SK-N-SH treated with all-trans-retinoic acid at 6 μM for 48 hours (cell line): ENCODE results near the gene BFSP2.

ENCODE experiments used
- ARNTL ChIP-seq: fragments of 450-650 bp; formaldehyde crosslinking; IDR thresholded peaks from 2 replicates; pipeline ENCODE4 v1.5.0; 2020; ENCODE audit warnings: low read depth, mild to moderate bottlenecking, moderate library complexity, borderline replicate concordance
- ESRRG ChIP-seq: fragments of 250-450 bp; sonication (Bioruptor Pico); IDR thresholded peaks from 2 replicates; pipeline ENCODE4 v1.6.1; 2021; ENCODE audit warnings: mild to moderate bottlenecking
- GLIS3 ChIP-seq: fragments of 250-450 bp; sonication (Bioruptor Pico); IDR thresholded peaks from 2 replicates; pipeline ENCODE4 v1.5.0; 2020; ENCODE audit warnings: mild to moderate bottlenecking, moderate library complexity
- PPARA ChIP-seq: fragments of 250-450 bp; sonication (Bioruptor Pico); IDR thresholded peaks from 2 replicates; pipeline ENCODE4 v1.5.0; 2020; ENCODE audit warnings: mild to moderate bottlenecking, borderline replicate concordance
- RARB ChIP-seq: fragments of 250-450 bp; sonication (Bioruptor Pico); IDR thresholded peaks from 2 replicates; pipeline ENCODE4 v1.8.0; 2021; ENCODE audit warnings: mild to moderate bottlenecking, moderate library complexity
- ZC3H10 ChIP-seq: fragments of 250-450 bp; sonication (Bioruptor Pico); IDR thresholded peaks from 2 replicates; pipeline ENCODE4 v1.5.1; 2021; ENCODE audit warnings: mild to moderate bottlenecking, moderate library complexity
- ZFP30 ChIP-seq: fragments of 450-650 bp; formaldehyde crosslinking; IDR thresholded peaks from 2 replicates; pipeline ENCODE4 v1.5.0; 2022; ENCODE audit warnings: mild to moderate bottlenecking, moderate library complexity
- ZNF565 ChIP-seq: fragments of 450-650 bp; formaldehyde crosslinking; conservative IDR thresholded peaks from 2 replicates; pipeline ENCODE4 v1.5.0; 2020; ENCODE audit warnings: low read depth, mild to moderate bottlenecking, moderate library complexity
- ZNF70 ChIP-seq: fragments of 450-650 bp; formaldehyde crosslinking; IDR thresholded peaks from 2 replicates; pipeline ENCODE4 v1.5.0; 2020; ENCODE audit warnings: mild to moderate bottlenecking, moderate library complexity
- ZNF8 ChIP-seq: fragments of 450-650 bp; formaldehyde crosslinking; IDR thresholded peaks from 2 replicates; pipeline ENCODE4 v1.5.0; 2020; ENCODE audit warnings: mild to moderate bottlenecking, moderate library complexity
- TF ChIP-seq, protein P1 (sequence below): fragments of 250-450 bp; sonication (Bioruptor Pico); IDR thresholded peaks from 2 replicates; pipeline ENCODE4 v1.5.0; 2020; ENCODE audit warnings: mild to moderate bottlenecking, moderate library complexity
- TF ChIP-seq, protein P2 (sequence below): fragments of 250-450 bp; sonication (Bioruptor Pico); IDR thresholded peaks from 2 replicates; pipeline ENCODE4 v1.8.0; 2020; ENCODE audit warnings: mild to moderate bottlenecking, moderate library complexity, borderline replicate concordance

- no peak for TF ChIP-seq ZFP30
- no peak for TF ChIP-seq ZC3H10
- TF ChIP-seq ZNF8 (CRISPR knock-in tag) = no peak
- no peak for TF ChIP-seq ARNTL (CRISPR knock-in tag)
- TF ChIP-seq, protein P1, sequence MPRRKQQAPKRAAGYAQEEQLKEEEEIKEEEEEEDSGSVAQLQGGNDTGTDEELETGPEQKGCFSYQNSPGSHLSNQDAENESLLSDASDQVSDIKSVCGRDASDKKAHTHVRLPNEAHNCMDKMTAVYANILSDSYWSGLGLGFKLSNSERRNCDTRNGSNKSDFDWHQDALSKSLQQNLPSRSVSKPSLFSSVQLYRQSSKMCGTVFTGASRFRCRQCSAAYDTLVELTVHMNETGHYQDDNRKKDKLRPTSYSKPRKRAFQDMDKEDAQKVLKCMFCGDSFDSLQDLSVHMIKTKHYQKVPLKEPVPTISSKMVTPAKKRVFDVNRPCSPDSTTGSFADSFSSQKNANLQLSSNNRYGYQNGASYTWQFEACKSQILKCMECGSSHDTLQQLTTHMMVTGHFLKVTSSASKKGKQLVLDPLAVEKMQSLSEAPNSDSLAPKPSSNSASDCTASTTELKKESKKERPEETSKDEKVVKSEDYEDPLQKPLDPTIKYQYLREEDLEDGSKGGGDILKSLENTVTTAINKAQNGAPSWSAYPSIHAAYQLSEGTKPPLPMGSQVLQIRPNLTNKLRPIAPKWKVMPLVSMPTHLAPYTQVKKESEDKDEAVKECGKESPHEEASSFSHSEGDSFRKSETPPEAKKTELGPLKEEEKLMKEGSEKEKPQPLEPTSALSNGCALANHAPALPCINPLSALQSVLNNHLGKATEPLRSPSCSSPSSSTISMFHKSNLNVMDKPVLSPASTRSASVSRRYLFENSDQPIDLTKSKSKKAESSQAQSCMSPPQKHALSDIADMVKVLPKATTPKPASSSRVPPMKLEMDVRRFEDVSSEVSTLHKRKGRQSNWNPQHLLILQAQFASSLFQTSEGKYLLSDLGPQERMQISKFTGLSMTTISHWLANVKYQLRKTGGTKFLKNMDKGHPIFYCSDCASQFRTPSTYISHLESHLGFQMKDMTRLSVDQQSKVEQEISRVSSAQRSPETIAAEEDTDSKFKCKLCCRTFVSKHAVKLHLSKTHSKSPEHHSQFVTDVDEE (CRISPR knock-in tag) = no peak
- TF ChIP-seq, protein P2, sequence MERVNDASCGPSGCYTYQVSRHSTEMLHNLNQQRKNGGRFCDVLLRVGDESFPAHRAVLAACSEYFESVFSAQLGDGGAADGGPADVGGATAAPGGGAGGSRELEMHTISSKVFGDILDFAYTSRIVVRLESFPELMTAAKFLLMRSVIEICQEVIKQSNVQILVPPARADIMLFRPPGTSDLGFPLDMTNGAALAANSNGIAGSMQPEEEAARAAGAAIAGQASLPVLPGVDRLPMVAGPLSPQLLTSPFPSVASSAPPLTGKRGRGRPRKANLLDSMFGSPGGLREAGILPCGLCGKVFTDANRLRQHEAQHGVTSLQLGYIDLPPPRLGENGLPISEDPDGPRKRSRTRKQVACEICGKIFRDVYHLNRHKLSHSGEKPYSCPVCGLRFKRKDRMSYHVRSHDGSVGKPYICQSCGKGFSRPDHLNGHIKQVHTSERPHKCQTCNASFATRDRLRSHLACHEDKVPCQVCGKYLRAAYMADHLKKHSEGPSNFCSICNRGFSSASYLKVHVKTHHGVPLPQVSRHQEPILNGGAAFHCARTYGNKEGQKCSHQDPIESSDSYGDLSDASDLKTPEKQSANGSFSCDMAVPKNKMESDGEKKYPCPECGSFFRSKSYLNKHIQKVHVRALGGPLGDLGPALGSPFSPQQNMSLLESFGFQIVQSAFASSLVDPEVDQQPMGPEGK (CRISPR knock-in tag) = no peak
- TF ChIP-seq ZNF70 (CRISPR knock-in tag) = no peak
- TF ChIP-seq ZNF565 = no peak
- no peak for TF ChIP-seq RARB (CRISPR knock-in tag)
- no peak for TF ChIP-seq PPARA (CRISPR knock-in tag)
- no peak for TF ChIP-seq ESRRG
- no peak for TF ChIP-seq GLIS3
These were observed 44.0 kb downstream of the BFSP2 start for GRCh38 chr3:133443649-133444422.
